Middle frontal gyrus (tissue), 1 donor: ENCODE data around the gene ALKAL2.
"Not testable (repeated sequence)": the region's sequence is repeated elsewhere in the genome, so short reads cannot be mapped to it uniquely, and the experiment has no call there.

Experiments used
- DNase-seq: peaks from one replicate; pipeline ENCODE4 v3.0.0-alpha.2; 2015; ENCODE audit warnings: low spot score; ENCODE audit errors: extremely low spot score

The ALKAL2 gene, protein sequence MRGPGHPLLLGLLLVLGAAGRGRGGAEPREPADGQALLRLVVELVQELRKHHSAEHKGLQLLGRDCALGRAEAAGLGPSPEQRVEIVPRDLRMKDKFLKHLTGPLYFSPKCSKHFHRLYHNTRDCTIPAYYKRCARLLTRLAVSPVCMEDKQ

DNA sequence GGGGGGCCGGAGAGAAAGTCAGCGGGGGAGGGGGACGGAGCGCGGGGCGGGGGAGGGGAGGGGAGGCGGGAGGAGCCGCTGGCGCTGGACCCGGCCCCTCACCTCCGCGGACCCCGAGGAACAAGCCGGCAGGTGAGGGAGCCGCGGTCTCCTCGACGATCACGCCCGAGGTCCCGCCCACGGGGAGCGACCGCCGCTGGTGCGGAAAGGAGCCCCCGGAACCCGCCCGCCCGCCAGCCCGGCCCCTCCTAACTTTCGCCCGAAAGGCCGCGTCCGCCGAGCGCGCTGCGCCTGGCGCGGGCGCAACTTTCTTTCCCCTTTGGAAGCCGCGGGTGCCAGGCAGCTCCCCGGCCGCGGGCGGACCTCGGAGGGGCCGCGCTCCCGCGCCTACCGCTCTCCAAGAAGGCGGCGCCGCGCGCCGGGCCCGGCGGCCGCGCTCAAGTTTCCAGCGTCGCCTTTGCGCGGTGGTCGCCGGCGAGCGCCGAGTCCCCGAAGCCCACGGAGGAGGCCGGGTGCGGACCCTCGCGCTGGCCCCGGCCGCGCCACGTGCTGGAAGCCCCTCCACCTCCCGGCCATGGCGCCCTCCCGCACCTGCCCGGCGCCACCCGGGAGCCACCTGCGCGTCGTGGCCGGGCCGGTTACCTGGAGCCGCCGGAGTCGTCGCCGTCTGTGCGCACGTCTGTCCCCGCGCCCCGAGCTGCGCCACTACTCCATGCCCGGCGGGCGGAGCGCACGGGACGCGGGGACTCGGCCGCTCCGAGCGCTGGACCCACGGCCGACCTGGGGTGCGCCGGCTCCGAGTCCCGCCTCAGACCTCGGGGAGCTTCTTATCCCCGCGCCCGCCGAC lies at the start of gene ALKAL2:
Gene ALKAL2 (minus strand): TSS at position 181 of the 847 bp plus-strand sequence. CDS start 256 bp downstream, outside the sequence.
- DNase-seq = no peak

DNA sequence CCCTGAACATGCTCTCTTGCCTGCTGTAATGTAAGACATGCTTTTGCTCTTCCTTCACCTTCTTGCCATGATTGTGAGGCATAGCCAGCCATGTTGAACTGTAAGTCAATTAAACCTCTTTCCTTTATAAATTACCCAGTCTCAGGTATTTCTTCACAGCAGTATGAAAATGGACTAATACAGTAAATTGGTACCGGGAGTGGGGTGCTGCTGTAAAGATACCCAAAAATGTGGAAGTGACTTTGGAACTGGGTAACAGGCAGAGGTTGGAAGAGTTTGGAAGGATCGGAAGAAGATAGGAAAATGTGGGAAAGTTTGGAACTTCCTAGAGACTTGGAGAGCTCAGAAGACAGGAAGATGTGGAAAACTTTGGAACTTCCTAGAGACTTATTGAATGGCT lies 49.1 kb upstream of the ALKAL2 start:
- DNase-seq = not testable (repeated sequence)

DNA sequence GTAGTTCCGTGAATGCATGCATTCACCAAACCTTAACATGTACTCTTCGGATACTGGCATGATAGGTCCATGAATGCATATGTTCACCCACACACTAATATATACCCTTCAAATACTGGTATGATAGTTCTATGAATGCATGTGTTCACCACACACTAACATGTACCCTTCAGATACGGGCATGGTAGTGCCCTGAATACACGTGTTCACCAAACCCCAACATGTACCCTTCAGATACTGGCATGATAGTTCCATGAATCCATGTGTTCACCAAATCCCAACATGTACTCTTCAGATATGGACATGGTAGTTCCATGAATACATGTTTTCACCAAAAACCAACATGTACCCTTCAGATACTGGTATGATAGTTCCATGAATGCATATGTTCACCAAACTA lies 48.5 kb upstream of the ALKAL2 start:
- DNase-seq = no peak

DNA sequence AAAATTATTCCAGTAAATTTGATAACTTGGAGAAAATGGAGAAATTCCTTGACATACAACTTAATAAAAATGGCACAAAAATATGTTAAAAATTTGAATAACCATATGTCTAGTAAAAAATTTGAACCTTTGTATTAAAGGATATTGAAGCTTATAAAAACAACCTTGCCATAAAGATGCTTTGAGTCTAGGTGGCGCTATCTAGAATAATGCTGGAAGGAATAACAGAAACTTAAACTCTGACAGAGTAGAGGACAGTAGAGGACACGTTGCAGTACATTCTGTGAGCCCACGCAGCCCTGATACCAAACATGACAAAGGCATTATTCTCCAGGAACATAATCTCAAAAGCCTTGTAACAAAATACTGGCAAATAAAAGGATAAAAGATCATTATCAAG lies 44.7 kb upstream of the ALKAL2 start:
- no peak for DNase-seq

DNA sequence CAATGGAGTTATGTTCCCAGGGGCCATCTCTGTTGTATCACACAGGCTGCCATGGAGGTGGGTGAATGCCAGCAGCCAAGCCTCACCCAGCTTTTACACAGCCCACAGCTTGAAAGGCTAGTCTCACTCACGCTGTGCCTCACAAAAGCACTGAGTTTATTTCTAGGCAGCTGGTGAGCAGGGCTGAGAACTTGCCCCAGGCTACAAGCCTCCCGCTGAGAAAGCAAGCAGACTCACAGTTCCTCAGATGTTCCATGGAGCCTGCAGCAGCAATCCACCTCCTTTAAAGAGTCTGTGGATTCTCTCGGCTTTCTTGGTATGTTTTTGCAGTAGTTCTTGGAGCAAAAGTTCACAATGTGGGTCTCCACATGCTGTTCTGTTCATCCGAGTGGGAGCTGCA lies 40.9 kb upstream of the ALKAL2 start:
- no peak for DNase-seq

DNA sequence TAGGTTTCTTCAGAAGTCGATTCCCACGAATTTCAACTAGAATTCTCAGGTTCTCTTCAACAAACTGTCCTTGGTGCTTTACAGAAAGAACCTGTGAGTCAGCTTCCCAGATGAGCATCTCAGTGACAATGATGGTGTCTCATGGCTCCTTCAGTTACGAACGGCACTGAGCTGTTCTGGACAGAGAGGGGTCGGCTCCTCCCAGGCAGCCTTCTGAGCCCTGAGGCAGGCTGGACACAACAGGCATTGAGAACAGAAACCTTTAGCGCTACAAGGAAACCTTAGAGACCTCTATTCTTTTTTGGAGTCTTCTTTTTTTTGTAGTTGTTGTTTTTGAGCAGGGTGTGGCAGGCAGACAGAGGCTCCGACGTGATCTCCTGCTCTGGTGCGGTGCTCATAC lies 35.1 kb upstream of the ALKAL2 start:
- DNase-seq = no peak

DNA sequence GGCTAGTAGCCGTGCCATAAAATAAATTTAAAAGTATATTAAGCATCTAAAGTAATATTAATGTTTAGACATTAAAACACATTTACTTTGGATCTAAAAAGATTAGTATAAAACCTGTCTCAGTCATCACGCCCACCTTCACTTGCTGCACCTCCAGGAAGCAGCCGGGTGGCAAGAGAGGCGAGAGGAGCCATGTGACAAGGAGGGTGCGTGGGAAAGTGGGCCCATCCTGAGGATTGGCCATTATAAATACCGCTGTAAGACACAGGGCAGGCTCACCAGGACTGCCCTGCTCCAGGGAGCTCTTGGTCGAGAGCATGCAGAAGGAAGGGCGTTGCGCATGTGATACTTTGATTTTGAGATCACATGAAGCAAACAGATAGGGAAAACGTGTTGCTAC lies 34.4 kb upstream of the ALKAL2 start:
- no peak for DNase-seq

DNA sequence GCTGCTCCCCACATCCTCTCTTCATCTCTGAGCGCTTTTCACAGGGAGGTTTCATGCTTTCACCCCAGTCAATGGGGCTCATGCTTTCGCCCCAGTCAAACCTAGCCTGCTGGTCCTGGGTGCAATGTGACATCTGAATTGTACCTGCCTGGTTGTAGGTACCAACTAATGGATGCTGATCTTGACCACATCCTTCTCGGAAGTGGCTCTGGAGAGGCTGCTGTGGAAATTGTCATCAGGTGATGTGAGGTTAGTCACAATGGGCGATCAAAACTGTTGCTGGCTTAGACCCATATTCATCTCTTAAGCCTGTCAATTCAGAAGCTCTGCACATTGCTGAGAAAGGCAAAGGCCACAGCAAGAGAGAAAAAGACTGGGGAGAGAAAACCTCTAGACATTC lies 32.7 kb upstream of the ALKAL2 start:
- no peak for DNase-seq

DNA sequence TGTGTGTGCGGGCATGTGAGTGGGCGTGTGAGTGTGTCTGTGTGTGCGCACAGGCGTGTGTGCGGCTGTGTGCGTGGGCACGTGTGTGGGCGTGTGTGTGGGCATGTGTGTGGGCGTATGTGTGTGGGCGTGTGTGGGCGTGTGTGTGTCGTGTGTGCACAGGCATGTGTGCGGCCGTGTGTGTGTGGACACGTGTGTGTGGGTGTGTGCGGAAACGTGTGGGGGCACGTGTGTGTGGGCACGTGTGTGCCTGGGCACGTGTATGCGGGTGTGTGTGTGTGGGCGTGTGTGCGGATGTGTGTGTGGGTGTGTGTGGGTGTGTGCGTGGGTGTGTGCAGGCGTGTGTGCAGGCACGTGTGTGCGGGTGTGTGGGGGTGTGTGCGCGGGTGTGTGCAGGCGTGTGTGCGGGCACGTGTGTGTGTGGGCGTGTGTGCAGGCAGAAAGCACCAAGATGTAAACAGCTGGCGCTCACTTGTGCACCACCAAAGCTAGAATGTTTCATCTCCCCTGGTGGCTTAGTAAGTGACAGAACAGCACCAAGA lies 31.2 kb upstream of the ALKAL2 start:
- DNase-seq = no peak

DNA sequence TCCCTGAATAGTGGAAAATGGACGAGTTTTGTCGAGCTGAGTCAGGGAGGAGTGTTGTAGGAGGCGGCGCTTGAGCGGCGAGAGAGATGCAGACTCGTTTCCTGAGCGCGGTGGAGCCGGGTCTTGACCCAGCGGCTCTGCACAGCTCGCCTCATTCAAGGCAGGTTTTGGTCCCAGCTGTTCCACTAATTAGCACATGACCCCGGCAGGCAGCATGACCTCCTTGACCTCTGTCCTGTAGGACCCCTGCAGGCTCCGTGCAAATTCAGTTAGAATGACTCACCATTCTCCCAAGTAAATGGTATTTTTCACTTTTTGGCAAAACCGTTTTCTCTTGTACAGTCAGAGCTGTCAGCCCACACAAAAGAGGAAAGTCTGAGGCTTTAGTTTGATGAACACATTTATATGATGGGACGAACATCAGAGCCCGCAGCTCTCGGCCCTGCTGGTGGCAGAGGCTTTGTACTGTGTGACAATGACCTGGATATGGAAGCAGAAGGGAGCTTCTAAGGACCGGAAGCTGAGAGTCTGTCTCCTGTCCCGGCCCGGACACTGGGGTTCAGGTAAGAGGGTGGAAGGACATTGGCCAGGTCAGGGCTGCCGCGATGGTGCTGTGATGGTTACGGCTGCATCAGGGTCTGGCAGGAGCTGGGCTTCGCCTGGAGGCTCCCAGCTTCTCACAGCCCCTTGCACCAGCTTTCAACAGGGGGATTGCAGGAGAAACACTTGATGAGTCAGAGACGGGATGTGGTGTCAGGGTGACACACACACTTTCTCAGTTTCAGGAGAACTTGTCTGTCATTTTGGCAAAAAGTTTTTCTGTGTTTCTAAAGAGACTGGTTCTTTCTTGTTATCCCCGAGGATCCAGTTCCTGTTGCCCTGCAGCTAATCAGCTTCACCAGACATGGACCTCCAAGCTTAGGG lies 29.9 kb upstream of the ALKAL2 start:
- no peak for DNase-seq

DNA sequence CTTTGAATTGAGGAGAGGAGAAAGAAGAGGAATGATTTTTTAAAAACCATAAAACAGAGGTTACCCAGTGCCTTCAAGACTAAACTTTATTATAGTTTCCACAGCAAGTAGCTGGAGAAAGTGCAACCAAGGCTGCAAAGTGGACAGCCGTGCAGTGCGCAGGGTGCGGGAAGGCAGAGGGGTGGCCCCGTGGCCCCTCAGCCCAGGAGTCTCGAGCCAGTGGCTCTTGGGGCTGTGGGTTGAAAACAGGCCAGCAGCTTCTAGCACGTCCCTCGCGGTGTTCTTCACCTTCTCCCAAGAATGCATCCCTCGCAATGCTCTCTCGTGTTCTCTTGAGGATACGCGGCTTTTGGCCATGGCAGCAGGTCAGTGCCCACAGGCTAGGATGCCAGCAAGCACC lies 28.5 kb upstream of the ALKAL2 start:
- DNase-seq = no peak

DNA sequence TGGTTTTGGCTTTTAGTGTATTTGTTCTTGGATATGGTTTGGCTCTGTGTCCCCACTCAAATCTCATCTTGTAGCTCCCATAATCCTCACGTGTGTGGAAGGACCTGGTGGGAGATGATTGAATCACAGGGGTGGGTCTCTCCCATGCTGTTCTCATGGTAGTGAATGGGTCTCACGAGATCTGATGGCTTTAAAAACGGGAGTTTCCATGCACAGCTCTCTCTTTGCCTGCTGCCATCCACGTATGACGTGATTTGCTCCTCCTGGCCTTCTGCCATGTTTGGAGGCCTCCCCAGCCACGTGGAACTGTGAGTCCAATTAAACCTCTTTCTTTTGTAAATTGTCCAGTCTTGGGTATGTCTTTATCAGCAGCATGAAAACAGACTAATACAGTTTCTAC lies 28.0 kb upstream of the ALKAL2 start:
- not testable (repeated sequence) for DNase-seq

DNA sequence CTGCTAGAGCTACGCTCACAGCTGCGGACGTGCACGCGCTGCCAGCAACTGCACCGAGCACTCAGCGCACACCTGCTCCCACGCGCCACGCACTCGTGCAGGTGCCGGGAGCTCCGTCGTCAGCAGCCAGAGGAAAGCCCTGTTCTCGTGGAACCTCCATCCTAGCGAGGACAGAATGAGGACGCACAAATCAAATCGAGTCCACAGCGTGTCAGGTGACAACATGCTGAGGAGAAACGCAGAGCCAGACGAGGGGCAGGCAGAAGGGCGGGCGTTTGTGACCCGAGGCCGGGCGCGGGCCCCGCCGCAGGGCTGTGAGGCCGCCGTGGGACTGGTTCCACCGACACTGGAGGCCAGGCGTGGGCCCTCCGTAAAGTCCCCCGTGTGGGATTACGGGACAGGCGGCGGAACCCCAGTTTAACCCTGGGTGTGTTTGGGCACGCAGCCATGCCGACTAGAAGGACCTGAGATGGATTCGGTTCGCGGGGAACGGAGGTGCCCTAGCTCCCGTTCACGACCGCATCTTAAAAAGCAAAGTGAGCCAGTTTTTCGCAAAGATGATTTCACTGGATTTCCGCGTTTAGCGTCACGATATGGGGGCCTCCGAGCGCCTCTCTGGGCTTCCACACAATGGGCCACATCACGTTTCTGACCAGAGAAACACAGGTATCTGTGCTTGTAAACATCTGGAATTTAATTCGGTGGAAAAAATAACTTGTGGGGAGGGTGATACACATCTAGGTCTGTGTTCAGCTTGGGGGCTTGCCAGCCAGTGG lies 26.9 kb upstream of the ALKAL2 start:
- no peak for DNase-seq

DNA sequence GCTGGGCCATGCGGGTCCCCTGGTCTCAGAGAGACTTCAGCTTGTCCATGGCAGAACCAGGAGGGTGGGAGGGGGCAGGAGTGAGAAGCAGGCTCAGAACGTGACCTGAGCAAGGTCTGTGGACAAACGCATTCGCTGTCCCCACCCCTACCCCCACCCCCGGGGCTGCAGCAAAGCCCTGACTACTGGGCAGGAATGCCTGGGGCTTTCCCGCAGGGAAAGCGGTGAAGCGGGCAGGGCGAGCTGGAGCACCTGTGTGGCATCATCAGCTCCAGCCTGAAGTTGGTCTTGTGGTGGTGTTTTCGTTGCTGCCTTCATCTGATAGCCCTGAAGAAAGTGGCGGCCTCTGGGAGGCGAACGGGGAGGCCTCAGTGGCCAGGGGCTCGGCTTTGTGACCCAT lies 26.1 kb upstream of the ALKAL2 start:
- DNase-seq = no peak

DNA sequence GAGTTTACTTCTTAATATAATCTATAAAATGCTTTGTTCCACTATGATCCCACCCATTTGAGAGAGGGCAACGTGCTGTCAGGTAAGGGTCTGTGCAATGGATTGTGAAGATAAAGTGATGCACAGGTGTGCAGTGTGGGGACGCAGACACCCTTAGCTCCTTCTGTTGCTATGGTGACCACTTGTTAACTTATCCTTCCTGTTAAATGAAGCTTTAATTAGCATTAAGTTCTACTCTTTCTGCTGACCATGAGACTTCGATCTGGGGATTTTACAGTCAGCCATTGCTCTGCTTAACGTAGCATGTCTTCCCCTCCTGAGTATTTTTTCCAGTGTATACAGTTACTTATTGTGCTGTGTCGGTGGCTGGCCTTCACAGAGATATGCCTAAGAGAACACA lies 23.1 kb upstream of the ALKAL2 start:
- DNase-seq = no peak

DNA sequence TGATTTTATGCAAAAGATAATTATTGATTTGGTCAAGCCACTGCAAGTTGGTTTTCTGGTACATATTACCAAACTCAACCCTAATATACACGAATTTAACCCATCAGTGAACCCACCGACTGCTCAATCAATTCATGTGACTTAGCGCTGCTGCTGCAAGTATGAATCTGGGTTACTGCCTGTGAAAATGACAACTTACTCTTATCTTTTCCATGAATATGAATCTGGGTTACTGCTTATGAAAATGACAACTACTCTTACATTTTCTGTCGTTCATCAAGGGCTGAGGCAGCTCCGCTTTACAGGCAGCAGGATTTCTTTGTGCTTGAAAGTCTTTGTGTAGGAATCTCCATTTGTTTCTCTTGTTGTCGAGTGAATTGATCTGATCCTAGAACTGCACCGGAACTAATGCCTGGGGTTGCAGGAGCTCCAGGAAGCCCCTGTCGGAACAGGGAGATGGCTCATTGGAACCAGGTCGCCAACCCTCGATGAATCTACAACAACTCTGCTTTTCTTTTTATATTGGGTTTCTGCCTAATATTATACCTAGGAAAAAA lies 22.1 kb upstream of the ALKAL2 start:
- DNase-seq = no peak

DNA sequence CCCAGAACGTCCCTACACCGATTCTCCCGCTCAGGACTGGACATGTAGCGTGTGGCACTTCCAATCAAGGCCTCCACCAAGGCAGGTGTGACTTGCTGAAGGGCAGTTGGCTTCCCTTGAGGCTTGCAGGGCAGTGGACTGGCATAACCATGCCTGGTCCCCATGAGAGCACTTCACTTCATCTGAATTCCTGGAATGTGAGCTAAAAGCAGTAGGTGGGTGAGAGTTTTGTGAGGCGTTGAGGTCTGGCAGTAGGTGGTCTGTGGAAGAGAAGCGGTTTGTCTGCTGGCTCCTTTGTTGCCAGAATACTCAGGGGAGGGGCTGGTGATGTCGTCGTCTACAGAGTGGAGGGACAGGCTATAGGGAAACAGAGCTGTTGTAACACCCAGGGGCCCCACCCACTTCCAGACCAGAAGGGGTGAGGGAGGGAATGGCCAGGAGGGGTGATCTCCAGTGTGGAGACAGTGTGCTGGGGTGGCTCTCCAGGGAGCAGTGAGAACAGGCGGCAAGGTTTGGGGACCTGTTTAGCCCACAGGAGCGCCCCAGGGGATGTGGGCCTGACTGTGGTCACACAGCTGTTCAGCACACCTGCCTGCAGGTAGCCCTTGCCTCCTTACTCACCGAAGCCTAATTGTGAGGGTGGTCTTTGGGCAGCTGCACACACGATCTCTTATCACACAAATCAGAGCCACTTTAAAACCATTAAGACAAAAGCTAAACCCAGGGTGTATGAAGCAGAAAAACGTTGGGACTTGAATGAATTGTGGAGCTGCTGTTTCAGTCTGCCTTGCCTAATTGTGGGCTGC lies 21.5 kb upstream of the ALKAL2 start:
- DNase-seq = no peak

DNA sequence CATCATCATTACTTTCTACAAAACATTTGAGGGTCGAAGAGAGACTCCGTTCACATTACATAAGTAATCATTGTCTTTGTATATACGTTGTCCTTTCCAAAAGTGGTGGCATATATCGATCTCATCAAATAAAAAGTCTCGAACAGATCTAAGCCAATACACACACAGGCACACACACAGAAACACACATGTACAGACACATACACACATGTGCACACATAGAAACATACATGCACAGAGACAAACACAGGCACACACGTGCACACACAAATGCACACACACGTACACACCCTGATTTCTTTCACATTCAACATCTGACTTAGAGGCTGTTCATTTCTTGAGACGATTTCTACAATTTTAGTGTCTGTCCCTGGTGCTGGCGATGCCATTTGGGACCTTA lies 17.5 kb upstream of the ALKAL2 start:
- DNase-seq = no peak

DNA sequence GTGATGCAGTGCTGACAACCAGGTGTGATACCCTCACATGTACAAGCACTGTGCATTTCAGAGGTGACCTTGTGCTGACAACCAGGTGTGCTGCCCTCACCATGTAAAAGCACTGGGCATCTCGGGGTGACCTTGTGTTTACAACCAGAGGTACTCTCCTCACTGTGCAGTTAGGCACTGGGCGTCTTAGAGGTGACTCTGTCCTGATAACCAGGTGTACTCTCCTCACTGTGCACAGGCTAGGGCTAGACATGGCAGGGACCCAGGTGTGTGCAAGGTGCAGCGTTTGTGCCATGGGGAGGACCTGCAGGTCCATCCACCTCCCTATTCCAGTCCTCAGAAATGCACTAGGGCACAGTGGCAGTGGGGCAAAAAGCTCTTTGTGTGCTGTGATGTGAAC lies 8.5 kb upstream of the ALKAL2 start:
- no peak for DNase-seq

DNA sequence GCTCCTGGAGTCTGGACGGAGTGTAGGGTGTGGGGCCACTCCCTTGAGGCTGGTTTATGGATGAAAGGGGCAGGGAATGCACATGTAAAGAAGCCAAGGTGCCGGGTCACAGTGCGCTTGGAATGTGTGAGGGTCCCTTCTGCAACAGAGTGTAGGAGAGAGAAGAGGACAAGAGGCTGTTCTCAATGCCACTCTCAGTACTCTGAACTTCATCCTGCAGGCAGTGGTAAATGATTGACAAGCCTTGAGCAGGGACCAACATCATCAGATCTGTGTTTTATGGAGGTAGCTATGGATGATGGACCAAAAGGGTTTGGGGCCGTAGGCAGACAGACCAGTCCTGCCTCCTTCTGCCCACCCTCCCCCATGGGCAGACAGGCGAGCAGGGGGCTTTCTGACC lies 7.2 kb upstream of the ALKAL2 start:
- no peak for DNase-seq
